OCI-LY3 (cell line): ENCODE measurements around the gene XRCC6.

Source experiments
- CTCF ChIP-seq: fragments of 200-600, 300-600 bp; sonication (generic); IDR thresholded peaks from 2 replicates; pipeline ENCODE4 v1.5.1; 2014; ENCODE audit warnings: antibody characterized with exemption, low read length, low read depth
- EZH2phosphoT487 ChIP-seq: fragments of 200-600 bp; shearing (Covaris generic); IDR thresholded peaks from 2 replicates; pipeline ENCODE4 v1.6.1; 2018; ENCODE audit warnings: antibody characterized with exemption, mixed run types, low read depth

- no peak for TF ChIP-seq CTCF
- no peak for TF ChIP-seq EZH2phosphoT487
Observed at GRCh38 chr22:41664490-41664889, 43.4 kb downstream of the XRCC6 start.
